IMR-90 (cell line): Measurements from ENCODE around the gene ACTR2. TPM values are rescaled to one million over a fixed set of nuclear protein-coding genes. Genes with fewer than 3 reads are reported as not detected.

Source experiments
- ATAC-seq: fragments of 200-7000 bp; cut with Tn5 transposase; 2 replicates; pipeline ENCODE4 v1.9.1; 2020; ENCODE audit warnings: low read depth, mild to moderate bottlenecking, moderate library complexity
- BruUV-seq: library from RNA; stranded (reverse); fragments of 400-500 nt; replicated peaks from 2 replicates; lab custom pipeline; 2021; lab: Mats Ljungman, UMichigan
- CTCF ChIA-PET: fragments of 300-600 bp; formaldehyde crosslinking; extraction: SDS; loops from one replicate; lab custom pipeline; 2021; ENCODE audit warnings: antibody characterized with exemption; lab: Yijun Ruan, JAX
- POLR2A ChIA-PET: fragments of 300-600 bp; sonication (Branson Sonifier 250); formaldehyde crosslinking; loops from one replicate; lab custom pipeline; 2022; ENCODE audit warnings: antibody characterized with exemption; ENCODE audit not compliant: unreplicated experiment; lab: Charles Lee
- DNase-seq: peaks from one replicate; pipeline ENCODE4 v3.0.0; 2013
- H2AFZ ChIP-seq: replicated peaks from 2 replicates; pipeline ENCODE3; 2013; ENCODE audit warnings: low read length, mild to moderate bottlenecking; ENCODE audit not compliant: poor library complexity
- H2AK5ac ChIP-seq: 2 replicates; pipeline ENCODE4 v1.6.1; 2013; ENCODE audit warnings: low read depth, low read length, inconsistent platforms
- H2AK9ac ChIP-seq: replicated peaks from 2 replicates; pipeline ENCODE3; 2013; ENCODE audit warnings: mild to moderate bottlenecking, low read depth, low read length, moderate library complexity; ENCODE audit not compliant: poor library complexity
- H2BK120ac ChIP-seq: 2 replicates; pipeline ENCODE4 v1.6.1; 2013; ENCODE audit warnings: low read depth, low read length, inconsistent platforms
- H2BK15ac ChIP-seq: 3 replicates; pipeline ENCODE4 v1.6.1; 2013; ENCODE audit warnings: low read depth, low read length, inconsistent platforms
- H2BK20ac ChIP-seq: 2 replicates; pipeline ENCODE4 v1.6.1; 2013; ENCODE audit warnings: low read depth, mild to moderate bottlenecking, inconsistent platforms, low read length, moderate library complexity
- H2BK5ac ChIP-seq: 2 replicates; pipeline ENCODE4 v1.6.1; 2013; ENCODE audit warnings: mild to moderate bottlenecking, low read depth, low read length, inconsistent platforms; ENCODE audit not compliant: poor library complexity, severe bottlenecking
- H3K14ac ChIP-seq: replicated peaks from 2 replicates; pipeline ENCODE4 v1.6.1; 2013; ENCODE audit warnings: low read depth, low read length, inconsistent platforms
- H3K18ac ChIP-seq: 2 replicates; pipeline ENCODE4 v1.6.1; 2013; ENCODE audit warnings: low read depth, low read length, control low read depth
- H3K23ac ChIP-seq: 2 replicates; pipeline ENCODE4 v1.6.1; 2013; ENCODE audit warnings: low read depth, low read length, inconsistent platforms
- H3K27ac ChIP-seq: 2 replicates; pipeline ENCODE4 v1.5.1; 2013; ENCODE audit warnings: mild to moderate bottlenecking, control low read depth, low read length; ENCODE audit not compliant: insufficient read depth
- H3K27me3 ChIP-seq: 2 replicates; pipeline ENCODE4 v1.6.1; 2013; ENCODE audit warnings: low read length; ENCODE audit not compliant: control insufficient read depth, insufficient read depth
- H3K36me3 ChIP-seq: 2 replicates; pipeline ENCODE4 v1.6.1; 2013; ENCODE audit warnings: low read length, mixed read lengths; ENCODE audit not compliant: control insufficient read depth, insufficient read depth
- H3K4ac ChIP-seq: 2 replicates; pipeline ENCODE4 v1.6.1; 2013; ENCODE audit warnings: low read depth, low read length, inconsistent platforms
- H3K4me1 ChIP-seq: 2 replicates; pipeline ENCODE4 v1.6.1; 2013; ENCODE audit warnings: low read length, mixed read lengths; ENCODE audit not compliant: control insufficient read depth, insufficient read depth
- H3K4me2 ChIP-seq: 2 replicates; pipeline ENCODE4 v1.6.1; 2013; ENCODE audit warnings: low read depth, mild to moderate bottlenecking, control low read depth, low read length, moderate library complexity
- H3K4me3 ChIP-seq: 2 replicates; pipeline ENCODE4 v1.5.1; 2013; ENCODE audit warnings: low read depth, mild to moderate bottlenecking, control low read depth, low read length, moderate library complexity; ENCODE audit not compliant: insufficient read depth
- H3K56ac ChIP-seq: 2 replicates; pipeline ENCODE4 v1.6.1; 2013; ENCODE audit warnings: low read length, inconsistent platforms; ENCODE audit not compliant: insufficient read depth; ENCODE audit errors: extremely low read depth
- H3K79me1 ChIP-seq, 2 experiments: 2 replicates each; pipeline ENCODE4 v1.6.1; 2013; ENCODE audit warnings: low read length in 2 of 2, inconsistent platforms in 1 of 2, low read depth in 1 of 2
- H3K9ac ChIP-seq: 2 replicates; pipeline ENCODE4 v1.6.1; 2013; ENCODE audit warnings: low read depth, low read length, control low read depth
- H3K9me1 ChIP-seq: 2 replicates; pipeline ENCODE4 v1.6.1; 2013; ENCODE audit warnings: low read length, inconsistent platforms; ENCODE audit not compliant: insufficient read depth
- H3K9me3 ChIP-seq: 2 replicates; pipeline ENCODE4 v1.6.1; 2013; ENCODE audit warnings: low read length; ENCODE audit not compliant: control insufficient read depth, insufficient read depth
- H4K20me1 ChIP-seq: 2 replicates; pipeline ENCODE4 v1.6.1; 2013; ENCODE audit warnings: low read length, inconsistent platforms; ENCODE audit not compliant: insufficient read depth
- H4K5ac ChIP-seq: 2 replicates; pipeline ENCODE4 v1.6.1; 2013; ENCODE audit warnings: mild to moderate bottlenecking, low read depth, low read length, control low read depth
- H4K8ac ChIP-seq, 2 experiments: 2 replicates each; pipeline ENCODE4 v1.6.1; 2013; ENCODE audit warnings: low read depth in 2 of 2, low read length in 2 of 2, control low read depth in 1 of 2, inconsistent platforms in 1 of 2
- H4K91ac ChIP-seq: 2 replicates; pipeline ENCODE4 v1.6.1; 2013; ENCODE audit warnings: low read depth, low read length, inconsistent platforms; ENCODE audit not compliant: insufficient read depth
- BHLHE40 ChIP-seq: fragments of 150-350 bp; IDR thresholded peaks from 2 replicates; pipeline ENCODE4 v1.6.1; 2016; ENCODE audit warnings: mild to moderate bottlenecking, low read depth, low read length
- CHD1 ChIP-seq: IDR thresholded peaks from 2 replicates; pipeline ENCODE4 v1.6.1; 2012; ENCODE audit warnings: low read depth, low read length, improper control_type of control experiment
- FOS ChIP-seq: fragments of 150-350 bp; IDR thresholded peaks from 2 replicates; pipeline ENCODE4 v1.6.1; 2016; ENCODE audit warnings: low read depth, low read length
- MAZ ChIP-seq: IDR thresholded peaks from 2 replicates; pipeline ENCODE4 v1.6.1; 2012; ENCODE audit warnings: low read depth, mild to moderate bottlenecking, low read length, improper control_type of control experiment, moderate library complexity, borderline replicate concordance
- MXI1 ChIP-seq: IDR thresholded peaks from 2 replicates; pipeline ENCODE4 v1.6.1; 2012; ENCODE audit warnings: low read depth, mild to moderate bottlenecking, low read length, moderate library complexity, borderline replicate concordance
- POLR2A ChIP-seq: IDR thresholded peaks from 2 replicates; pipeline ENCODE4 v1.6.1; 2012; ENCODE audit warnings: mild to moderate bottlenecking, low read depth, low read length
- RAD21 ChIP-seq: IDR thresholded peaks from 2 replicates; pipeline ENCODE4 v1.6.1; 2012; ENCODE audit warnings: low read length, improper control_type of control experiment
- RFX5 ChIP-seq: IDR thresholded peaks from 2 replicates; pipeline ENCODE4 v1.8.0; 2012; ENCODE audit warnings: low read depth, mild to moderate bottlenecking, low read length, moderate library complexity
- WGBS, 2 experiments: methylation state at CpG; one replicate each; pipeline versions ENCODE4 v1.1.5 to v1.1.7; 2013; ENCODE audit warnings: missing lambda C conversion rate in 2 of 2; ENCODE audit not compliant: insufficient read length in 1 of 2; ENCODE audit errors: extremely low coverage in 2 of 2; 5-methylcytosine and 5-hydroxymethylcytosine counted together
- dilution Hi-C: fragments of 300-500 bp; cut with HindIII; formaldehyde crosslinking; loops from one replicate; pipeline ENCODE4 v1.14.3; 2018; ENCODE audit warnings: low sequenced_read_pairs; ENCODE audit not compliant: unreplicated experiment
- in situ Hi-C: fragments of 300-500 bp; cut with MboI; formaldehyde crosslinking; loops from 3 replicates; pipeline ENCODE4 v1.14.3; 2019; ENCODE audit warnings: low sequenced_read_pairs, inconsistent platforms, mixed read lengths
- intact Hi-C: fragments of 100-400 bp; cut with micrococcal nuclease; formaldehyde crosslinking; loops from 2 replicates; pipeline ENCODE4 v1.10.0; 2022
- polyA plus RNA-seq, 3 experiments: library from polyadenylated mRNA; depleted of rRNA; stranded (reverse); fragments of >200 nt; gene quantifications; 2 replicates each; pipeline ENCODE4 v1.2.3, GENCODE V29; 2012; ENCODE audit warnings: low replicate concordance in 1 of 3
- total RNA-seq: library from RNA; depleted of rRNA; stranded (reverse); fragments of >200 nt; gene quantifications from 2 replicates; pipeline ENCODE4 v1.2.3, GENCODE V29; 2012

ACTR2 gene
- total and polyA plus RNA-seq, 2 of the 4 experiments (the other 2 are of a cell fraction) = 141 to 205 TPM

GRCh38 chr2:65298089-65298488, 70.5 kb downstream of the ACTR2 start:
- H3K4me2 ChIP-seq = no peak overlapping the region
- no peak overlapping the region for H3K9ac ChIP-seq
- no peak overlapping the region for H2BK120ac ChIP-seq
- 100% methylated on average over 1 of the region's 5 CpGs; no CpG with 5 or more reads in 1 of the 2 experiments for WGBS, 2 experiments
- H4K91ac ChIP-seq = no peak overlapping the region
- ATAC-seq (no peak), DNase-seq (no peak)
- peak overlapping the region; percentile 85 for H3K14ac ChIP-seq
- peak overlapping the region; percentile 88 for H3K23ac ChIP-seq
- H3K27me3 ChIP-seq = peaks cover 3% of the 10 kb centered on the region; the same call in 1 of the 2 replicates
- no peak overlapping the region for H3K4me3 ChIP-seq
- H2AFZ ChIP-seq = no peak overlapping the region
- H2BK15ac ChIP-seq = no peak overlapping the region
- in situ Hi-C loops (no loop called here), intact Hi-C loops (no loop called here), dilution Hi-C loops (no loop called here)
- no peaks in the 10 kb centered on the region for H3K36me3 ChIP-seq
- H4K8ac ChIP-seq = peak overlapping the region in 1 of 2 experiments; percentile 9; a peak in 1 of 4 replicates
- H3K4ac ChIP-seq = peak overlapping the region; percentile 27; the same call in 1 of the 2 replicates
- CTCF ChIA-PET = no interaction called here
- H3K9me1 ChIP-seq = peaks cover 27% of the 10 kb centered on the region
- H4K5ac ChIP-seq = no peak overlapping the region
- TF ChIP-seq FOS (no peak), CHD1 (no peak), BHLHE40 (no peak), MAZ (no peak), RAD21 (no peak), MXI1 (no peak), POLR2A (no peak), RFX5 (no peak)
- POLR2A ChIA-PET = interaction anchor here (0.6 kb wide), 1 partner anchor 156 kb away, joined by 3 read pairs; no protein-coding TSS in a partner anchor
- H2BK20ac ChIP-seq = no peak overlapping the region; the same call in 1 of the 2 replicates
- peak overlapping the region; percentile 57; the same call in 1 of the 2 replicates for H2AK5ac ChIP-seq
- H3K18ac ChIP-seq = no peak overlapping the region
- H3K9me3 ChIP-seq = no peaks in the 10 kb centered on the region
- H3K56ac ChIP-seq = no peak overlapping the region
- BruUV-seq = no TSS peak
- peaks cover 23% of the 10 kb centered on the region for H3K4me1 ChIP-seq
- H4K20me1 ChIP-seq = peaks cover 18% of the 10 kb centered on the region
- no peak overlapping the region for H2BK5ac ChIP-seq
- no peak overlapping the region for H3K27ac ChIP-seq
- no peak overlapping the region for H2AK9ac ChIP-seq
- H3K79me1 ChIP-seq = peaks cover 0 to 9% of the 10 kb centered on the region in 2 experiments; a peak in 1 of 4 replicates
